Esophagus (tissue), 2 donors: ENCODE data around the gene GREB1. TPM values are rescaled to one million over a fixed set of nuclear protein-coding genes. Genes with fewer than 3 reads are reported as not detected.

Source experiments
- H3K27ac ChIP-seq, 2 donors: one replicate each; pipeline ENCODE4 v1.5.1; 2013; ENCODE audit warnings: low read depth in 2 of 2, mild to moderate bottlenecking in 2 of 2, inconsistent platforms in 1 of 2, low read length in 1 of 2, moderate library complexity in 1 of 2
- H3K27me3 ChIP-seq, 2 donors: one replicate each; pipeline ENCODE4 v1.6.1; 2013; ENCODE audit warnings: low read length in 2 of 2, control low read depth in 1 of 2, mild to moderate bottlenecking in 1 of 2; ENCODE audit not compliant: insufficient read depth in 2 of 2, control insufficient read depth in 1 of 2
- H3K36me3 ChIP-seq, 2 donors: one replicate each; pipeline ENCODE4 v1.6.1; 2013; ENCODE audit warnings: low read length in 1 of 2; ENCODE audit not compliant: control insufficient read depth in 2 of 2, insufficient read depth in 2 of 2
- H3K4me1 ChIP-seq, 2 donors: one replicate each; pipeline ENCODE4 v1.6.1; 2013; ENCODE audit warnings: low read length in 1 of 2; ENCODE audit not compliant: control insufficient read depth in 2 of 2, insufficient read depth in 2 of 2
- H3K4me3 ChIP-seq, 2 donors: one replicate each; pipeline ENCODE4 v1.5.1; 2013; ENCODE audit warnings: low read length in 2 of 2, mild to moderate bottlenecking in 2 of 2, low read depth in 1 of 2, moderate library complexity in 1 of 2
- H3K9me3 ChIP-seq, 2 donors: one replicate each; pipeline ENCODE4 v1.6.1; 2013; ENCODE audit warnings: mild to moderate bottlenecking in 2 of 2, low read depth in 1 of 2, low read length in 1 of 2, moderate library complexity in 1 of 2; ENCODE audit not compliant: control insufficient read depth in 2 of 2, insufficient read depth in 1 of 2
- WGBS, 2 donors: extraction: QIAGEN DNeasy Blood & Tissue Kit; methylation state at CpG; one replicate each; pipeline ENCODE4 v1.1.7; 2013; 5-methylcytosine and 5-hydroxymethylcytosine counted together
- polyA plus RNA-seq, 2 donors: library from polyadenylated mRNA; stranded (reverse); fragments of 200-250 nt; gene quantifications; one replicate each; pipeline ENCODE4 v1.2.3, GENCODE V29; 2013
- donor health status: healthy with polysubstance abuse.
- donor health status: Bipolar disorder and iron deficiency.

Gene GREB1
- polyA plus RNA-seq, 2 donors: 0.15 to 0.16 TPM

DNA sequence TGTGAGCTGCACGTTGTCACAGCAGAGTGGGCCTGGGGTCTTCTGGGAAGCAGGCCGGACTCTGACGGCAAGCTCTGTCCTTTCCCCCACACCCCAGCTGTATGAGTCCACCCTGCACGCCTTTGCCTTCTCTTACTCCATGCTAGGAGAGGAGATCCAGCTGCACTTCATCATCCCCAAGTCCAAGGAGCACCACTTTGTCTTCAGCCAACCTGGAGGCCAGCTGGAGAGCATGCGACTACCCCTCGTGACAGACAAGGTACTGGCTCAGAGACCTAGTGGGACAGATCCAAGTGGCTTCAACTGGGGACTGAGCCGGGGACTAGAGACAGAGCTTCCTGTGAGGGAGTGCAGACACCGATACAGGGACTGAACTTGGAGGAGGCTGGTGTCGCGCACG lies 96.0 kb downstream of the GREB1 start:
- WGBS, 2 donors: 84% methylated on average over 11 of the region's 11 CpGs
- Histone ChIP-seq H3K4me3 (no peak overlapping the region), H3K4me1 (no peaks in the 10 kb centered on the region), H3K27me3 (no peaks in the 10 kb centered on the region), H3K36me3 (no peaks in the 10 kb centered on the region), H3K27ac (no peak overlapping the region), H3K9me3 (peaks cover 0 to 2% of the 10 kb centered on the region in 2 donors)

DNA sequence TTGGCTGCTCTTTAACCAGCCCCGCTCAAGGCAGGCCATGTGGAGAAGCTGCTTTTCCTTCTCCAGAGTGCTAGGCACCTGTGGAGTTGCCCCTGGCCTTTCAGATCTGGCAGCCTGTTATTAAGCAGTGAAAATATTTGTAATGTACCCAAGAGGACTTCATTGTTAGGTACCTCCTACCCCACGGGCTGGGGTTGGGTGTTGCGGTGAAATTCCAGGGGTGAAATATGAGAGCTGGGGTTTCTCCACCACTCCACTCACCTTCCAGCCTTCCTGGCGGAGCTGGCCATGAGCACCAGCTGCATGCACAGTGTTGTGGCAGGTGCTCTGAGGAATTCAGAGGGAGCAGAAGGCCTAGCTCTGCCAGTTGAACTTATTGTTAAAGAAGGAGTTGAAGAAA lies 97.0 kb downstream of the GREB1 start:
- 86 to 87% methylated on average over 4 of the region's 4 CpGs for WGBS, 2 donors
- H3K27me3 ChIP-seq: no peaks in the 10 kb centered on the region
- no peak overlapping the region for H3K4me3 ChIP-seq
- H3K9me3 ChIP-seq: peaks cover 0 to 2% of the 10 kb centered on the region in 2 donors
- H3K4me1 ChIP-seq: no peaks in the 10 kb centered on the region
- no peaks in the 10 kb centered on the region for H3K36me3 ChIP-seq
- H3K27ac ChIP-seq: no peak overlapping the region

DNA sequence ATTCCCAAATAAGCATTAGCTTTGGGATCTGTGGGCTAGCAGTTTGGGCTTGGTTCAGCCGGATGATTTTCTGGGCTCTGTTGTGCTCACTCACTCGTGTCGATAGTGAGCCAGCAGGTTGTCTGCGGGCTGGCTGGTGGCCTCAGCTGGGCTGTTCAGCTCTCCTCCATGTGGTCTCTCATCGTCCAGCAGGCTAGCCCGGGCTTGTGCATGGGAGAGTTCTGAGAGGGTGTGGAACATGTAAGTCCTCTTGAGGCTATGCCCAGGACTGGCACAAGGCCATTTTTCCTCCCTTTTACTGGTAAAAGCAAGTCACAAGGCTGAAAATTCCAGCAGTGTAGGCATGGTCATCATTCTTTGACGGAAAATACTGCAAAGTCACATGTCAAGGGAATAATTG lies 97.6 kb downstream of the GREB1 start:
- 67 to 76% methylated on average over 7 of the region's 7 CpGs for WGBS, 2 donors
- H3K9me3 ChIP-seq: peaks cover 0 to 2% of the 10 kb centered on the region in 2 donors
- no peaks in the 10 kb centered on the region for H3K36me3 ChIP-seq
- H3K27me3 ChIP-seq: no peaks in the 10 kb centered on the region
- H3K4me1 ChIP-seq: no peaks in the 10 kb centered on the region
- no peak overlapping the region for H3K27ac ChIP-seq
- H3K4me3 ChIP-seq: no peak overlapping the region

DNA sequence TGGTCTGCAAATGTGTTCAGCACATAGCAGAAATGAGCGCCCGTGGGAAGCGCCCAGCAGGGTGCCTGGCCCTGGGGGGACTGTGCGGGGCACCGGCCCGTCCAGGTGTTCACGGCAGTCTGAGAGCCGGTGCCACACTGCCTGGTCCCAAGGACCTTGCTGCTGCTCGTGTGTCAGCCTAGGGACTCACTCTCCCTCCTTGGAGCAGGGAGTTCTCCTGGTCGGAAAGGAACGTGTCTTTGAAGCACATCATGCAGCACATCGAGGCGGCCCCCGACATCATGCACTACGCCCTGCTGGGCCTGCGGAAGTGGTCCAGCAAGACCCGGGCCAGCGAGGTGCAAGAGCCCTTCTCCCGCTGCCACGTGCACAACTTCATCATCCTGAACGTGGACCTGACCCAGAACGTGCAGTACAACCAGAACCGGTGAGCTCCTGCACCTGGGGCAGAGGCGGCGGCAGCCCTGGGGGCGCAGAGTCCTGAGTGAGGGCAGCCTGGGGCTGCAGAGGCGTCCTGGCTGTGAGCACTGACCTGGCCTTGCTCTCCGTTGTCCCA lies 100.2 kb downstream of the GREB1 start:
- H3K27ac ChIP-seq: no peak overlapping the region
- H3K27me3 ChIP-seq: no peaks in the 10 kb centered on the region
- H3K36me3 ChIP-seq: no peaks in the 10 kb centered on the region
- H3K9me3 ChIP-seq: peaks cover 0 to 2% of the 10 kb centered on the region in 2 donors
- H3K4me3 ChIP-seq: no peak overlapping the region
- WGBS, 2 donors: 92 to 95% methylated on average over 27 to 28 of the region's 28 CpGs
- H3K4me1 ChIP-seq: no peaks in the 10 kb centered on the region

DNA sequence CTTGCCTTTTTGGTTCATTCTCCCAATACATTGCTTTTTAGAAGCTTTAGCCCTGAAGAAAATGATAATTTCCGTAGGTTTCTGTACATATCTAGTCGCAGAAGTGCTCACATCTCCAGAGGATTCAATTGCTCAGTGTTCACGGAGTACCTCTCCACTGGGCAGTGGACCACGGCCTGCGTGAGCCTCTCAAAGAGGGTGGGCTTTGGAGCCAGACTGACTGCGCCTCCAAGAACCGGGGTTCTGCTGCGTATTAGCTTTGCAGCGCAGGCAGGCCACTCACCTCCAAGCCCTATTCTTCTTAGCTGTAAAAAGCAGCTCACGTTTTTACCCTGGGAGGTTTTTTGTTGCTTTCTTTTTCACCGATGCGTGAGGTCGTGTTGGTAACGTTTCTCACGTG lies 100.7 kb downstream of the GREB1 start:
- Histone ChIP-seq H3K36me3 (no peaks in the 10 kb centered on the region), H3K9me3 (peaks cover 0 to 2% of the 10 kb centered on the region in 2 donors), H3K27ac (no peak overlapping the region), H3K4me3 (no peak overlapping the region), H3K4me1 (no peaks in the 10 kb centered on the region), H3K27me3 (no peaks in the 10 kb centered on the region)
- WGBS, 2 donors: 92% methylated on average over 15 of the region's 15 CpGs

DNA sequence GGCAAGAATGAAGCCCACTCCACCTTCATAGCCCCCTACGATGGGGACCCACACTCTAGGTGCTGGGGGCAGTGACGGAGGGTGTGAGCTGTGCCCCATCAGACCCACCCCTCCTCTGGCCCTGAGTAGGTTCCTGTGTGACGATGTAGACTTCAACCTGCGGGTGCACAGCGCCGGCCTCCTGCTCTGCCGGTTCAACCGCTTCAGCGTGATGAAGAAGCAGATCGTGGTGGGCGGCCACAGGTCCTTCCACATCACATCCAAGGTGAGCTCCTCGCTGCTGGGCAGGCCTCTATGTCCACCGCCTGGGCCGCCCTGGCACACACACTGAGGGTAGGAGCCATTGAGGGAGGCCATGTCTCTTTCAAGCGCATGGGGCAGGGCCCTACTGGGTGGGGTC lies 101.3 kb downstream of the GREB1 start:
- H3K27me3 ChIP-seq: no peaks in the 10 kb centered on the region
- no peaks in the 10 kb centered on the region for H3K4me1 ChIP-seq
- no peaks in the 10 kb centered on the region for H3K9me3 ChIP-seq
- H3K27ac ChIP-seq: no peak overlapping the region
- WGBS, 2 donors: 92 to 93% methylated on average over 15 of the region's 15 CpGs
- no peak overlapping the region for H3K4me3 ChIP-seq
- no peaks in the 10 kb centered on the region for H3K36me3 ChIP-seq

DNA sequence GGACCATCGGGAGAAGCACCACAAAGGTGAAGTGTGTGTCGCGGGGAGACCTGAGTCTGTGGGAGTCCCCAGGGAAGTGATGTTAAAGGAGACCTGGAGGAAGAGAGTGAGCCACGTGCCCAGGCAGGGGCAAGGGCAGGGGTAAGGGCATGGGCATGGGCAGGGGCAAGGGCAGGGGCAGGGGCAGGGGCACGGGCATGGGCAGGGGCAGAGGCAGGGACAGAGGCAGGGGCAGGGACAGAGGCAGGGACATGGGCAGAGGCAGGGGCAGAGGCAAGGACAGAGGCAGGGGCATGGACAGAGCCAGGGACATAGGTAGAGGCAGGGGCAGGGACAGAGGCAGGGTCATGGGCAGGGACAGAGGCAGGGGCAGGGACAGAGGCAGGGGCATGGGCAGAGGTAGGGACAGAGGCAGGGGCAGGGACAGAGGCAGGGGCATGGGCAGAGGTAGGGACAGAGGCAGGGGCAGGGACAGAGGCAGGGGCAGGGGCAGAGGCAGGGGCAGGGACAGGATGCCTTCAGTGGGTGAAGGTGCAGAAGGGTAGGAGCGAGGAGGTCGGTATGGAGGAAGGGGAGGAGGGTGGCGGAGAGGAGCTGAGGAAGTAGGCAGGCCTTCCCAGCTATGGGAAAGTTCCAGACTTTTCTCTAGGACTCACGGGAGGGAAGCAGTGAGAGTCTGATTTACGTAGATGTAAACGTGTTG lies 102.9 kb downstream of the GREB1 start:
- Histone ChIP-seq H3K27ac (no peak overlapping the region), H3K9me3 (no peaks in the 10 kb centered on the region), H3K27me3 (no peaks in the 10 kb centered on the region), H3K4me1 (no peaks in the 10 kb centered on the region), H3K4me3 (no peak overlapping the region), H3K36me3 (no peaks in the 10 kb centered on the region)
- 76 to 80% methylated on average over 11 of the region's 11 CpGs for WGBS, 2 donors

DNA sequence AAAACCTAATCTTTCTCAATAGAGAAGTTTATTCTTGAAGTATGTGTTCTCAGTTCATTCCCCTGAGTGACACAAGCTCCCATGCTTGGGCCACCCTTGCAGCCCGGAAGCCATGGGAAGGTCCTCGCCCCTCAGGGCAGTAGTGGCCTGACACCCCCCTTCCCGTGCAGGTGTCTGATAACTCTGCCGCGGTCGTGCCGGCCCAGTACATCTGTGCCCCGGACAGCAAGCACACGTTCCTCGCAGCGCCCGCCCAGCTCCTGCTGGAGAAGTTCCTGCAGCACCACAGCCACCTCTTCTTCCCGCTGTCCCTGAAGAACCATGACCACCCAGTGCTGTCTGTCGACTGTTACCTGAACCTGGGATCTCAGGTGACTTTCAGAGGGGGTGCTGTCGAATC lies 103.7 kb downstream of the GREB1 start:
- Histone ChIP-seq H3K27me3 (no peaks in the 10 kb centered on the region), H3K9me3 (no peaks in the 10 kb centered on the region), H3K36me3 (no peaks in the 10 kb centered on the region), H3K4me3 (no peak overlapping the region), H3K4me1 (no peaks in the 10 kb centered on the region), H3K27ac (no peak overlapping the region)
- WGBS, 2 donors: 90 to 94% methylated on average over 15 of the region's 15 CpGs

DNA sequence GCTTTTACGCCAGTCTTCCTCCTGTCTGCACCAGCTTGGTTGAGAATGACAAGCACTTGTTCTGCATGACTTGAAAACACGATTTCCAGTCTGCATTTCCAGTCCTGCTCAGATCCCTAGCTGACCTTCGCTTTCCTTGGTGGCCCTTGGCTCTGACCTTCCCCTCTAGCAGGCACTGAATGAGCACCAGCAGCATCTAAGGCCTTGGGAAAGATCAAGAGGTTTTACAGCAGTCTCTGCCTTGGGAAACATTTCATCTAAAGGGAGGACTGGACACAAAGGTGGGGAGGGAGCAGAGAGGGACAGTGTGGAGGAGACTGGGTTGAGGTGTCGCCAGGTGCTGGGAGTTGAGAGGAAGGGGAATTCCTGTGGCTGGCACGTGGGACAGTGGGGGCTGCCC lies 105.7 kb downstream of the GREB1 start:
- no peak overlapping the region for H3K4me3 ChIP-seq
- H3K9me3 ChIP-seq: no peaks in the 10 kb centered on the region
- no peaks in the 10 kb centered on the region for H3K27me3 ChIP-seq
- H3K4me1 ChIP-seq: peaks cover 0 to 2% of the 10 kb centered on the region in 2 donors
- no peaks in the 10 kb centered on the region for H3K36me3 ChIP-seq
- H3K27ac ChIP-seq: no peak overlapping the region
- 77 to 80% methylated on average over 5 of the region's 5 CpGs for WGBS, 2 donors

DNA sequence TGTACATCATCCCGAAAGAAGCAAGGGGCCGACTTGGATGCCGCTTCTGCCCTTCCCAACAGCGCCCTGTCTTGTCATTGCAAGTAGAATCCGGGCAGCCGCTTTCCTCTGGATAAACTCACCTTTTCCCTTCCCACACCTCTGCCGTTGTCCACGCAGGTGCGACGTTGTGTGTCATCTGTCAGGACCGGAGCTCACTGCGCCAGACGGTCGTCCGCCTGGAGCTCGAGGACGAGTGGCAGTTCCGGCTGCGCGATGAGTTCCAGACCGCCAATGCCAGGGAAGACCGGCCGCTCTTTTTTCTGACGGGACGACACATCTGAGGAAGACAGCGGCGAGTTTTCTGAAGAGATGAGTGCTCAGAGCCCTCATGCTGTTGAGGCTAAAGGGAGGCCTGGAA lies 106.3 kb downstream of the GREB1 start:
- Histone ChIP-seq H3K4me1 (peaks cover 0 to 2% of the 10 kb centered on the region in 2 donors), H3K27me3 (no peaks in the 10 kb centered on the region), H3K27ac (no peak overlapping the region), H3K36me3 (no peaks in the 10 kb centered on the region), H3K9me3 (no peaks in the 10 kb centered on the region), H3K4me3 (no peak overlapping the region)
- 95 to 96% methylated on average over 27 of the region's 27 CpGs for WGBS, 2 donors
